ENCODE results near the gene SLC25A11.
A peak's percentile ranks its signal among the peaks of the same experiment; 100 is the strongest.
"Not testable (repeated sequence)": the region's sequence is repeated elsewhere in the genome, so short reads cannot be mapped to it uniquely, and the experiment has no call there.

SLC25A11 gene

DNA sequence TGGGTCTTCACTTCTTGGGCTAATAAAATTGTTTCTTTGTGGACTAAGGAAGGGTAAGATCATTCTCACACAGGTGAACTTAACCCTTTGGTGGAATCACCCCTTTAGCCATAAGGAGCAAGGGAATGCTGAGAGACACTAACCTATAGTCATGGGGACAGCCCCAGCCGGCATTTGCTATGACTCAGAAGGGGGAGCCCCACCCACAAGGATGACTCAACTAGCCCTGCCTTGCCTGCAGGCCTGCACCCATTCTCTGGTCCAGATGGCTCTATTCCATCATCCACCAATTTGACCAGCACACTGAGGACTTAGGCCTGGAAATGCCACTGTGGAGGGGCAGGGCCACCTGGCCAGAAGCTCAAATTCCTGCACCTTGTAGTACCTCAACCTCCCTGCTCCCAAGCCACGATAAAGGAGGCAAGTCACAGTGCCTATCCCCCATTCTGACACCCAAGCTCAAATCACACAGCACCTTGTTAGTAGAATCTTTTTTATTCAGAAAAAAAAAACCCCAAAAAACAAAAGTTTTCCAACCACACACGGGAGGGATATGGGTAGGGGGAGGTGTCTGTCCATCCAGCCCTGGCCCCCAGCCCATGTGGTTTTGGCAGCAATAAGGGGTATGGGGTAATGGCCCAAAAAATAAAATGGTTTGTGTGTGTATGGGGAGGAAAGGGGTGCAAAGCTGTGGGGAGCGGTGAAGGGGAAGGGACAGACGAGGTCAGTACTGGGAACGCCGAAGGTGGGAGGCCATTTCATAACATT, 5.5 kb upstream of the SLC25A11 start:
- DNase-seq = peak; percentile 41 to 46

GRCh38 chr17:4944554-4945175, 4.8 kb upstream of the SLC25A11 start:
- DNase-seq = no peak

DNA sequence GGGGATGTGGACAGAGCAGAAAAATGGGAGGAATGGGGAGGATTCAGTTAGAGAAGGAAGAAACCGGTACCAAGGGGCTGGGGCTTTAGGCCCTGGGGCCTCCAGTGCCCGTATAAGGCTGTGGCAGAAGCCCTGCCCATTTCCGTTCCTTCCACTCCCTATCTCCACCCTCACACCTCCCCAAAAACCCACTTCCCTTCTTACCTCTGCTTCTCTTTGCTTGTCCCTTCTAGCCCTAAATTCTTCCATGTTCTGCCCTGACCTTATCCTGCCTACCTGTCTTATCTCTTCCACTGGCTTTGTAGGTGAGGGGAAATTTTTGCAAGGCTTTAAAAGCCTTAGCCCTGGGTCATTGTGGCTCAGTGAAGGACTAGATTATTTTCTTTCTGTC, 4.3 kb upstream of the SLC25A11 start:
- DNase-seq = peak in 1 of 2 donors; percentile 29

DNA sequence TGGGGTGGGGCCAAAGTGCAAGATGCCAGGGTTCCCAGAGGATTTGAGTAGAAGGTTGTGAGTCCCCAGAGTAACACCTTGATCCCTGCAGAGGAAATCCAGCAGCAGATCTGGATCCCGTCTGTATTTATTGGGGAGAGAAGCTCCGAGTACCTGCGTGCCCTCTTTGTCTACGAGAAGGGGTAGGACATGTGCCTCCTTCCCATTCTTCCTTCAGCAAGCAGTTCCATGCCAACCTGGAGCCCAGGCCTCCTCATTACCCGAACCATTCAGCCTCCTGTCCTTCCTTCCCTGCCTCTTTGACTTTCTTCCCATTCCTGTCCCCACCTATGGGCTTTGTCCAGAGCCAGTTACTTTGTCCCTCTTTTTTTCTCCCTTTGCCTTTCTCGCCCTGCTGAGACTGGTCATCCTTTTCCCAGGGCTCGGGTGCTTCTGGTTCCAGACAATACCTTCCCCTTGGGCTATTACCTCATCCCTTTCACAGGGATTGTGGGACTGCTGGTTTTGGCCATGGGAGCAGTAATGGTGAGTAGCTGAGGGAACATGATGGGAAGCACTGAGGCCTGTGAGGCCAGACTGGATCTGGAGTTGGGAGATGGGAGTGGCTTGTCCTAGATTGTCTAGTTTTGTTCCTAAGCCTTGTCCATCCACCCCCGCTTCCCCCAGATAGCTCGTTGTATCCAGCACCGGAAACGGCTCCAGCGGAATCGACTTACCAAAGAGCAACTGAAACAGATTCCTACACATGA, 3.1 kb upstream of the SLC25A11 start:
- no peak for DNase-seq

DNA sequence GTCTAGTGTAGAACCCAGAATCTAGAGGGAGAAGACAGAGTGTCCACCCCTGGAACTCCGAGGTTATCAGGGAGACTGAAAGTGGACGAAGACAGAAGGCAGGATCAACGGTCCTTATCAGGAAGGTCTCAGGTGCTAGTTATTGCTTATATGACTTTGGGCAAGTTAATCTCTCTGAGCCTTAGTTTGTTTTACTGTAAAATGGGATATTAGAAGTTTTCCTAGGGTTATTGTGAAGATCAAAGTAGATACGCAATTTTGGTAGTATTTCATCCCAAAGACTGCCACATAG, 1.4 kb upstream of the SLC25A11 start:
- DNase-seq = no peak

DNA sequence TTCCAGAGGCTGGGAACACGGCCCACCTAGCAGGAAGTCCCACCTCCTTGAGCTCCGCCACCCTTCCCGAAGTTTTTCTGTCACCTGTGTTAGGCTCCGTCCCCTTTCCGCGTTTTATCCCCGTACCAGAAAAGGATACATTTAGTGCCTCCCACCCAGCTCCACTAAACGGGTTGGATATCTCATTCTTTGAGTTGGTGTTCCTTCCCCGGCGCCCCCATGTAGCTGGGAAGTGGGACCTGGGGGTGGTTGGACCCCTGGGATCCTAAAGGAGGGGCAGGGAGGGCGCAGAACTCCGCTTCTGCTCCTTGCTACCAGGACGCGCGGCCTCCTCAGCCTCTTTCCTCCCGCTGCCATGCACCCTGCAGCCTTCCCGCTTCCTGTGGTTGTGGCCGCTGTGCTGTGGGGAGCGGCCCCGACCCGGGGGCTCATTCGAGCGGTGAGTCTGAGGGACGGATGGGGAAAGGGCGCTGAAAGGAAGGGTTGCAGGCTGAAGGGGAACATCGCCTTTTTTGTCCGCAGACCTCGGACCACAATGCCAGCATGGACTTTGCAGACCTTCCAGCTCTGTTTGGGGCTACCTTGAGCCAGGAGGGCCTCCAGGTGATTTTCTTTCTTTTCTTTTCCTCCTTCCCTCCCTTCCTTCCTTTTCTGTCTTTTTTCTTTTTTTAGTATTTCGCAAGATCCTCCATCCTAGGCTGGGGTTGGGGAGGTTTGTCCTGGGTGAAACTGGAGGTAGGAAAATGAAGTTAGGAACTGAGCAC, 891 bp upstream of the SLC25A11 start:
- no peak for DNase-seq

DNA sequence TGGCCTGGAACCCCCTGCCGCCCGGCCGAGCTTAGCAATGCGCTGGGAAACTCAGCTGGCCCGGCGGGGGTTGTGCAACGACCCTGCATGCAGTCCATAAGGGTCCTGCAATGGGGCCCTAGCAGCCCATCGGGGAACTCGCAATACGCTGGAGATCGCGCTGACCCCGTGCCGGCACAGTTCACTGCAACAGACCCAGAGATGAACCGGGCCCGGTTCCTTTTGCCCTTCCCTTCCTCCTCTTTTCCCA, 375 bp downstream of the SLC25A11 start:
- DNase-seq = no peak

DNA sequence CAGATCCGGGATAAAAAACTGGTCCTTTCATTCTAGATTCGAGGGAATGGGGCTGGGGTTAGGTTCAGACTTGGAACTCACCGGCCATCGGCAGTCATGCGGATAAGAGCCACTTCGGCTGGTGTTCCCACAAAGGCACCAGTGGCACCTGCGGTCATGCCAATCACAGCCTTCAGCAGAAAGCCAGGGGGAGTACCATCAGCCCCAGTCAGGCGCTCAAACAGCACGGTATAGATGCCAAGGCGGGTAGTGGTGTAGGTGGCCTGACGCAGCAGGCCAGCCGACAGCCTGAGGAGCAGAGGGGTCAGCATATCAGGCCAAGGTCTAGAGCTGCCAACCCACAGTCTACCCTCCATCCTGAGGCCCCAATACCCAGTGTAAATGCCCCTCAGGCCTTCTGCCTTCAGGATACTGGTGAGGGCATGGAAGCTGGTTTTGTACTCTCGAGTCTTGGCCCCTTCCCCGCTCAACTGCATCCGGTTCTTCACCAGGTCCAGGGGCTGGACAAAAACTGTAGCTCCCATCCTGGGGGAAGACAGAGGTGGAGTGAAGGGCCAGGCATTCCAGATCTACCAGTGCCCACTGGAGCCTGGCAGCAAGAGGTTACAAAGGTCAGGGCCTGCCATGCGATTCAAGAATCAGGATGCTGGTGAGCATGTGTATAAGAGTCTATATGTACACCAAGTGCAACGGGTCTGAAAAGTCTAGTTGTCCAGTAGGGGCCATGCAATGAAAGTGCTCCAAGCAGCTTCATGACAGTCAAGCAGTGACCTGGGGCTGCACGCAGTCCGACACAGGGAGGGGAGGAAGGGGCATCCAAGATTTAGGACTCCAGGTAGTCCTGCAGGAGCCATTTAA, 929 bp downstream of the SLC25A11 start:
- no peak for DNase-seq

- DNase-seq = no peak
These were observed 1.8 kb downstream of the SLC25A11 start for GRCh38 chr17:4938069-4938491.

DNA sequence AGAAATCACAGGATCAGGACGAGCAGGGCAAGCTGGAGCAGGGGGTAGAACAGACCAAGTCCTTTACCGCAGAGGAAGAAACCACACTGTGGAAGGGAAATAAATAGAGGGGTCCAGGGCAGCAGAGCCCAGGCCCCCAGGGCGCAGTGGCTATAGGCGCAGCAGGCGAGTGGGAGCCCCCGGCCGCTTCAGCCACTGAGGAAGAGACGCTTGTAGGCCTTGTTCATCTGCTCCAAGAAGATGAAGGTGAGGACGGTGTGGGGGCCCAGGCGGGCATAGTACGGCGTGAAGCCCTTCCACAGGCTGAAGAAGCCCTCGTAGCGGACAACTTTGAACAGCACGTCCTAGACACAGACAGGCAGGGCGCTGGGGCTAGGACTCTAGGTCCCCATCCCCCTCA, 2.3 kb downstream of the SLC25A11 start:
- DNase-seq = no peak

- no peak for DNase-seq
These were observed 3.4 kb downstream of the SLC25A11 start for GRCh38 chr17:4936436-4936835.

DNA sequence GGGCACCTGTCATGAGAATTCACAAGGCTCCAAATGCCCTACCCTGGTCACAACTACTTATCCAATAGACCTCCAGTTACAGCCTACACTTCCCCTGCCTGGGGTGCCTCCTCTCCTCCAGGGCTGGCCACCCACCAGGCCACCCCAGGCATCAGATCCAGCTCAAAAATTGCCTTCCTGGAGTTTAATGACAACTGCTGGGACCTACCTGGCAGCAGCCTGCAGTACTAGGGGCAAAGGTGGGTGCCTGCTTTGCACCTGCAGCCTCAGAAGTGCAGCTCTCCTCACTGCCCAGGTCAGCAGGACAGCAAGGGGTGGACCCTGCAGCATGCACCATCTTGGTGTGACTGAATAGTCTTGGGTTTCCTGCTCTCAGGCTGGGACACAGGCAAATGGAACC, 4.2 kb downstream of the SLC25A11 start:
- no peak for DNase-seq

- peak in 1 of 2 donors; percentile 18 for DNase-seq
These were observed 5.5 kb downstream of the SLC25A11 start for GRCh38 chr17:4934173-4934979.

GRCh38 chr17:4933646-4934045, 6.2 kb downstream of the SLC25A11 start:
- no peak for DNase-seq

GRCh38 chr17:4932756-4933155, 7.1 kb downstream of the SLC25A11 start:
- no peak for DNase-seq

DNA sequence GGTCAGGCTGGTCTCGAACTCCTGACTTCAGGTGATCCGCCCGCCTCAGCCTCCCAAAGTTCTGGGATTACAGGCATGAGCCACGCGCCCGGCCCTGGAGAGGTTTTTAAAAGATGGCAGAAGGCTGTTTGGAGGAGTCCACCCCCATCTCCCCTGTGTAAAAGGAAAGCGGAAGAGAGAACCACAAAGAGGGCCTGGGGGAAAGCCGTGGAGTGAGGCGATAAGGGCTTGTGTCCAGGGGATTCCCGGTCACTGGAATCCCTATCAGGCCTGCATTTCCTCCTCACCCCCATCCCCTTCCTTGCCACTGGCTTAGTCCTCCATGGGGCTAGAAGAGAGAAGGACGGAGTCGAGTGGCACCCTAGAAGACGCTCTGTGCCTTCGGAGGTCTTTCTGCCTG, 7.9 kb downstream of the SLC25A11 start, which contains the start of gene GP1BA:
GP1BA (plus strand) TSS at position 315 of the 400 bp plus-strand sequence. CDS start 328 bp downstream, outside the sequence.
- DNase-seq = no peak

- no peak for DNase-seq
These were observed 11.0 kb downstream of the SLC25A11 start for GRCh38 chr17:4928881-4929280.

GRCh38 chr17:4926577-4927335, 13.1 kb downstream of the SLC25A11 start:
- not testable (repeated sequence) for DNase-seq

DNA sequence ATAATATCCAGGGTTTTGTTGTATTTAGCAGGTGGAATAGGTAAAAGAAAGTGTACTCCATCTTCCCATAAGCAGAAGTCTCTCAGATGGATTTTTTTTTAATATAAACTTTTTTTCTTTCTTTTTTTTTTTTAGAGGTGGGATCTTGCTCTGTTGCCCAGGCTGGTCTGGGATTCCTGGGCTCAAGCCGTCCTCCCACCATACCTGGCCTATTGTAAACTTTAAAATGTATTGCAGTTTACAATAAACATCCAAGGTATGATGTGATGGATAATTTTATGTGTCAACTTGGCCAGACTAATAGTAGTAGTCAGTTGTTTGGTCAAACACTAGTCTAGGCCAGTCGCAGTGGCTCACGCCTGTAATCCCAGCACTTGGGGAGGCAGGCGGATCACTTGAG, 18.5 kb downstream of the SLC25A11 start:
- no peak for DNase-seq

DNA sequence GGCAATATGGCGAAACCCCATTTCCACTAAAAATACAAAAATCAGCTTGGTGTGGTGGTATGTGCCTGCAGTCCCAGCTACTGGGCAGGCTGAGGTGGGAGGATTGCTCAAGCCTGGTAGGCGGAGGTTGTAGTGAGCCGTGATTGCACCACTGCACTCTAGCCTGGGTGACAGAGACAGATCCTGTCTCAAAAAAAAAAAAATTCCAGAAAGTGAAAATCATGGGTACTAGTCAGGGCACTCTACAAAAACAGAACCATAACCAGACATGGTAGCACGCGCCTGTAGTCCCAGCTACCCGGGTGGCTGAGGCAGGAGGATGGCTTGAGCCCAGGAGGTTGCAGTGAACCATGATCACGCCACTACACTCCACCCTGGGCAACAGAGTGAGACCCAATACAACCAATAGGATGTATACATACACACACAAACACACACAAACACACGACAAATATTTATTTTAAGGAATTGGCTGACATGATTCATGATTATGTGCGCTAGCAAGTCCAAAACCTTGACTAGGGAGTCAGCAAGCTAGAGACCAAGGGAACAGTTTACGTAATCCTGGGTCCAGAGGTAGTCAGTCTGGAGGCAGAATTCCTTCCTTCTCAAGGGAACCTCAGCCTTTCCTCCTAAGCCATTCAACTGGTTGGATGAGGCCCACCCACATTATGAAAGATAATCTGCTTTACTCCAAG, 19.3 kb downstream of the SLC25A11 start:
- peak in 1 of 2 donors; percentile 14 for DNase-seq
